Stimulated activated memory B cell treated with anti-CD40 and anti-IgM and Interleukin-4, amounts not matched to agents 10 μg/mL and 1 μg/mL and 100 μg/mL, for 72 hours (primary cell): ENCODE data around the gene EFHC1.
"Not testable (repeated sequence)": the region's sequence is repeated elsewhere in the genome, so short reads cannot be mapped to it uniquely, and the experiment has no call there.

Experiments
- ATAC-seq: fragments of 150-1000 bp; cut with Tn5 transposase; 2 replicates; pipeline ENCODE4 v1.10.0; 2021
- H3K27ac Mint-ChIP-seq: one replicate; pipeline ENCODE4 v1.8.0; 2022; ENCODE audit warnings: mild to moderate bottlenecking, mixed read lengths
- H3K27me3 Mint-ChIP-seq: one replicate; pipeline ENCODE4 v1.8.0; 2022; ENCODE audit warnings: mixed read lengths
- H3K36me3 Mint-ChIP-seq: one replicate; pipeline ENCODE4 v1.8.0; 2022; ENCODE audit warnings: mixed read lengths
- H3K4me1 Mint-ChIP-seq: one replicate; pipeline ENCODE4 v1.8.0; 2022; ENCODE audit warnings: mixed read lengths
- H3K4me3 Mint-ChIP-seq: one replicate; pipeline ENCODE4 v1.8.0; 2022; ENCODE audit warnings: mild to moderate bottlenecking, moderate library complexity, mixed read lengths
- H3K9me3 Mint-ChIP-seq: one replicate; pipeline ENCODE4 v1.8.0; 2022; ENCODE audit warnings: mixed read lengths

The EFHC1 gene, protein sequence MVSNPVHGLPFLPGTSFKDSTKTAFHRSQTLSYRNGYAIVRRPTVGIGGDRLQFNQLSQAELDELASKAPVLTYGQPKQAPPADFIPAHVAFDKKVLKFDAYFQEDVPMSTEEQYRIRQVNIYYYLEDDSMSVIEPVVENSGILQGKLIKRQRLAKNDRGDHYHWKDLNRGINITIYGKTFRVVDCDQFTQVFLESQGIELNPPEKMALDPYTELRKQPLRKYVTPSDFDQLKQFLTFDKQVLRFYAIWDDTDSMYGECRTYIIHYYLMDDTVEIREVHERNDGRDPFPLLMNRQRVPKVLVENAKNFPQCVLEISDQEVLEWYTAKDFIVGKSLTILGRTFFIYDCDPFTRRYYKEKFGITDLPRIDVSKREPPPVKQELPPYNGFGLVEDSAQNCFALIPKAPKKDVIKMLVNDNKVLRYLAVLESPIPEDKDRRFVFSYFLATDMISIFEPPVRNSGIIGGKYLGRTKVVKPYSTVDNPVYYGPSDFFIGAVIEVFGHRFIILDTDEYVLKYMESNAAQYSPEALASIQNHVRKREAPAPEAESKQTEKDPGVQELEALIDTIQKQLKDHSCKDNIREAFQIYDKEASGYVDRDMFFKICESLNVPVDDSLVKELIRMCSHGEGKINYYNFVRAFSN

DNA sequence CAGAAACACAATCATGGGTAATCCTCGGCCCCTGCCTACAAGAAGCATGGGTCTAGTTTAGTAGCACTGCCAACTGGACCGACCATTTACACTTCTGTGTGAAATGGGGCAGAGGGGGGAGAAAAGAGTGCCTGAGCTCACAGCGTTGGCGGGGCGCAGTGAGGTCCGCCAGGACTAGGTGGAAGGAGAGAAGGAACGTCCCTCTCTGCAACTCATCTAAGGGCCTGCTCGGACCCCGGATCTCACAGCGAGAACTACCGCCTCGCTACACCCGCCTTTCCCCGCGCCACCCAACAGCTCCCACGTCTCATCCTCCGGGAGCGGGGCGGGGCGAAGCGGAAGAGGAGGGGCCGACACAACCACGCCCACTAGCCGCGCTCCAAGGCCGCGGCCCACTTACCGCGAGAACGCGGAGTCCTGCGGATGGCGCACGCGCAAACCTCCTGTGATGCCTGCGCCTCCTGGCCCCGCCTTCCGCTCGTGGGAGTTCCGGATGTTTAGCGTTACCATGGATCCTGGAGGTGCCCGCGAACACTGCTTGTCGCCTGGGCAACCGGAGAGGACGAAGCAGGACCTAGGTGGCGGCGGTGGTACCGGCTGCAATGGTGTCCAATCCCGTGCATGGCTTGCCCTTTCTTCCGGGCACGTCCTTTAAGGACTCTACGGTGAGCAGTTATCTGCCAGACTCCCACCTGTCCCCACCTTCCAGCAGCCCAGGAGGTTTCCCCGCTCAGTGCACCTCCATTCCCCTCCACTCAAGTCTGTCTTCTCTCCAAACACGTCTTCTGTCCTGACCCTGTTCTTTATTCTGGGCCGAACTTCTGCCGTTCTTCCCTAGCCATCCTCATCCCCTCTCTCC lies at the start of gene EFHC1:
Gene EFHC1, plus strand, starts transcription at position 534 of the 859 bp plus-strand sequence. Its CDS starts 69 bp downstream, at position 603.
- peak; percentile 97 for ATAC-seq
- Mint-ChIP-seq H3K9me3 (no peaks in the 10 kb centered on the region), H3K4me1 (peaks cover 6% of the 10 kb centered on the region), H3K27ac (no peak within 1 kb of the TSS), H3K27me3 (no peaks in the 10 kb centered on the region), H3K36me3 (peaks cover 2% of the 10 kb centered on the region), H3K4me3 (no peak within 1 kb of the TSS)

DNA sequence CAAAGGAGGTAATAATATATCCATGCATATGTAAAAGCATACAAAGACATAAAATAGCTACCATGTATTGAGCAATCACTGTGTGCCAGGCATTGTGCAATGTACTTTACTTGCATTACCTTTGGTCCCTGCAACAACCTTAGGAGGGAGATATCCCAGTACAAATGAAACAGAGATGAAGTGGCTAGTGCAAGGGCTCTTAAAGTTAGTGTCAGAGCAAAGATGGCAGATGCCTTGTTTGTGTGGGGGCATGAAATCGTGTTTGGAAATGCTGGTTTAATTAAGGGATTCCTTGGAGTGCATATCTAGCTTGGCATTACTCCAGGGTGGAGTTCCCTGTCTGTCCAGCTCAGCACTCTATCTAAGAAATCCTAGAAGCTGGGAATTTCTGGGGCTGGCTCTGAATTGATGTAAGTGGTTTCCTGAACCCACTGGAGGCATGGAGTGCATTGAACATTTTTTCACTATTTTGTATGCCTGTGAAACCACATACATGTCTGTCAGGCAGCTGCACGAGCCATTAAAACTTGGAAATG lies 48.4 kb upstream of the EFHC1 start:
- Mint-ChIP-seq H3K4me3 (no peak overlapping the region), H3K9me3 (peaks cover 3% of the 10 kb centered on the region), H3K27ac (no peak overlapping the region), H3K36me3 (peaks cover 17% of the 10 kb centered on the region), H3K27me3 (no peaks in the 10 kb centered on the region), H3K4me1 (peaks cover 25% of the 10 kb centered on the region)
- no peak for ATAC-seq

GRCh38 chr6:52373151-52373690 lies 46.9 kb upstream of the EFHC1 start:
- Mint-ChIP-seq H3K4me3 (no peak overlapping the region), H3K27ac (no peak overlapping the region), H3K27me3 (no peaks in the 10 kb centered on the region), H3K4me1 (peaks cover 40% of the 10 kb centered on the region), H3K36me3 (peaks cover 17% of the 10 kb centered on the region), H3K9me3 (peaks cover 3% of the 10 kb centered on the region)
- no peak for ATAC-seq

GRCh38 chr6:52374247-52374646 lies 45.9 kb upstream of the EFHC1 start:
- Mint-ChIP-seq H3K9me3 (peaks cover 3% of the 10 kb centered on the region), H3K4me1 (peaks cover 47% of the 10 kb centered on the region), H3K36me3 (peaks cover 22% of the 10 kb centered on the region), H3K4me3 (no peak overlapping the region), H3K27ac (no peak overlapping the region), H3K27me3 (no peaks in the 10 kb centered on the region)
- no peak for ATAC-seq

GRCh38 chr6:52375780-52376556 lies 44.2 kb upstream of the EFHC1 start:
- ATAC-seq = no peak
- Mint-ChIP-seq H3K4me3 (no peak overlapping the region), H3K9me3 (peaks cover 3% of the 10 kb centered on the region), H3K27me3 (no peaks in the 10 kb centered on the region), H3K4me1 (peaks cover 47% of the 10 kb centered on the region), H3K27ac (peak overlapping the region; percentile 27), H3K36me3 (peaks cover 22% of the 10 kb centered on the region)

DNA sequence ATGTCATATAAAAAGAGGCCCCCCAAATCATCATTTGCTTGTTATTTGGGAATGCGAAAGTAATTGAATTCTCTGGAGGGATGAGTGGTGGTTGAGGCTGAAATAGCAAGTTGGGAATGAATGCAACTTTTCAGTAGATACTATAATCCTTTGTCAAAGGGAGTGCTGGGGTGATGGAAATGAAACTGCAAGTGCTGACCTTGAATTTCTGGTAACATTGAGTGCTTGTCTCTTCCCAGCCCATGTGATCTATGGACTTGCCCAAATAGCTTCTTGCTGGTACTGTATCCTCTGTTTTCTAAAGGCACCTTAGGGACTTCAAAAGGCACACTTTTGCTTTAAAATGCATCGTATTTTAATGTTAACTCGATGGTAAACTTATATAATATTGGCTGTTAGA lies 43.4 kb upstream of the EFHC1 start:
- no peaks in the 10 kb centered on the region for H3K27me3 Mint-ChIP-seq
- H3K36me3 Mint-ChIP-seq = peaks cover 22% of the 10 kb centered on the region
- no peak overlapping the region for H3K4me3 Mint-ChIP-seq
- ATAC-seq = no peak
- H3K9me3 Mint-ChIP-seq = peaks cover 3% of the 10 kb centered on the region
- peaks cover 47% of the 10 kb centered on the region for H3K4me1 Mint-ChIP-seq
- no peak overlapping the region for H3K27ac Mint-ChIP-seq

DNA sequence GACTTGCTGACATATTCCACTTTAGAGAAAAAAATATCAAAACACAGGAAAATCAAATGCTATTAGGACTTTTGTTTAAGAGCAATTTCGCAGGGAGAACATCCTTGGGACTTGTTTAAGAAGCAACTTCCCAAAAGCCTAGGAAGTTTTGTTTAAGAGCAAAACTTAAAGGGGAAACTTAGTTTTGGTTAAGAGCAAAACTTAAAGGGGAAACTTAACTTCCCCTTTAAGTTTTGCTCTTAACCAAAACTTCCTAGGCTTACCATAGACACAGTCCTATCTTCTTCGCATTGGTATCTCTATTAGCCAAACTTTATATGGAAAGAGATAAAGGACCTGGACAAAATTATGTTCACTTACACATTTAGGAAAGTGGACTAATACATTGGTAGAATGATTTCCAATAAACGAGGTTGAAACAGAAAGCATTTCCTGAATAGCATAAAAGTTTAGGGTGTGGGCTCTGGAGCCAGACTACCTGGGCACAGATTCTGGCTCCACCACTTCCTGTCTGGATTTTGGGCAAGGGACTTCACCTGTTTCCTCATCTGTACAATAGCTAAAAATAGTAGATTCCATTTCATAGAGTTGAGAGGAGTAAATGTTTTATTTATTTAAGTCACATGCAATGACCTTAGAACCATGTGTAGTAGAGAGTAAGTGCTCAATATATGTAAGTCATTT lies 42.5 kb upstream of the EFHC1 start:
- Mint-ChIP-seq H3K4me1 (peaks cover 47% of the 10 kb centered on the region), H3K9me3 (peaks cover 3% of the 10 kb centered on the region), H3K36me3 (peaks cover 22% of the 10 kb centered on the region), H3K27me3 (no peaks in the 10 kb centered on the region), H3K4me3 (no peak overlapping the region), H3K27ac (no peak overlapping the region)
- no peak for ATAC-seq

DNA sequence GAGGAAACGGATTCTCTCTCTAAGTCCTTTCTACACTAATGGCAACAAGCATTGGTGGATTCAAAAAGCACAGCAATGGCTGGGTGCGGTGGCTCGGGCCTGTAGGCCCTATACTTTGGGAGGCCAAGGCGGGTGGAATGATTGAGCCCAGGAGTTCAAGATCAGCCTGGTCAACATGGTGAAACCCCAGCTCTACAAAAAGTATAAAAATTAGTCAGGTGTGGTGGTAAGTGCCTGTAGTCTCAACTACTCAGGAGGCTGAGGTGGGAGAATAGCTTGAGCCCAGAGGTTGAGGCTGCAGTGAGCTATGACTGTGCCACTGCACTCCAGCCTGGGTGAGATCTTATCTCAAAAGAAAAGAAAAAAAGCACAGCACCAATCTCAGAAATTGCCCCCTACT lies 38.9 kb upstream of the EFHC1 start:
- Mint-ChIP-seq H3K9me3 (no peaks in the 10 kb centered on the region), H3K4me3 (no peak overlapping the region), H3K36me3 (peaks cover 5% of the 10 kb centered on the region), H3K27me3 (no peaks in the 10 kb centered on the region), H3K4me1 (peaks cover 47% of the 10 kb centered on the region), H3K27ac (no peak overlapping the region)
- no peak for ATAC-seq

DNA sequence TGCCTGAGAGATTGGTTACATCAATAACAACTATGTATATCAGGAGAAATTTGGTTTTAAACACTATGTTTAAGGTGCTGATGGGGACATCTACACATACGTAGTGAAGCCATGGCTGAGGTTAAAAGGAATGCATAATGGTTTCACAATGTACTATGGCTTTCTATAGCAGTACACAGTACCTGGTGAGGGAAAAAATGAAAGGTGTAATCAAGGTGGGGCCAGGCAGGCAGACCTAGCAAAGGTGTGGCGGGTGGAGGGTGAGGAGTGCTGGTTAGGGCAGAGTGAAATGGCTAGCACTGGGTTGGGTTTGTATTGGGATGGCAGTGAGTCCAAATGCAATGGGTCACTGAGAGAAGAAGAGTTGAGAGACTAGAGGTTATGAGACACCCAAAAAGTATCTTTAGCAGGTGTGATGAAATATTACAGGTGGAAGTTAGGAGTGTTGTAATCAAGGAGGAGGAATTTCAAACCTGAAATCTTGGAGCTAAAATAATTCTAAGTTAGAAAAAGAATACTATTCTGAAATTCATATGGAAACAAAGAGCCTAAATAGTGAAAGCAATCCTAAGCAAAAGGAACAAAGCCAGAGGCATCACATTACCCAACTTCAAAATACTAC lies 35.9 kb upstream of the EFHC1 start:
- peaks cover 24% of the 10 kb centered on the region for H3K4me1 Mint-ChIP-seq
- H3K36me3 Mint-ChIP-seq = peaks cover under 1% of the 10 kb centered on the region
- no peak overlapping the region for H3K4me3 Mint-ChIP-seq
- ATAC-seq = no peak
- H3K27ac Mint-ChIP-seq = no peak overlapping the region
- no peaks in the 10 kb centered on the region for H3K9me3 Mint-ChIP-seq
- H3K27me3 Mint-ChIP-seq = no peaks in the 10 kb centered on the region

GRCh38 chr6:52385074-52385473 lies 35.1 kb upstream of the EFHC1 start:
- H3K4me1 Mint-ChIP-seq = peaks cover 31% of the 10 kb centered on the region
- no peaks in the 10 kb centered on the region for H3K9me3 Mint-ChIP-seq
- no peaks in the 10 kb centered on the region for H3K36me3 Mint-ChIP-seq
- ATAC-seq = no peak
- peak overlapping the region; percentile 3 for H3K27ac Mint-ChIP-seq
- H3K4me3 Mint-ChIP-seq = no peak overlapping the region
- H3K27me3 Mint-ChIP-seq = no peaks in the 10 kb centered on the region

GRCh38 chr6:52388119-52388518 lies 32.0 kb upstream of the EFHC1 start:
- peaks cover 48% of the 10 kb centered on the region for H3K4me1 Mint-ChIP-seq
- H3K4me3 Mint-ChIP-seq, ATAC-seq, H3K9me3 Mint-ChIP-seq, H3K36me3 Mint-ChIP-seq, H3K27ac Mint-ChIP-seq, H3K27me3 Mint-ChIP-seq: not testable (repeated sequence)

DNA sequence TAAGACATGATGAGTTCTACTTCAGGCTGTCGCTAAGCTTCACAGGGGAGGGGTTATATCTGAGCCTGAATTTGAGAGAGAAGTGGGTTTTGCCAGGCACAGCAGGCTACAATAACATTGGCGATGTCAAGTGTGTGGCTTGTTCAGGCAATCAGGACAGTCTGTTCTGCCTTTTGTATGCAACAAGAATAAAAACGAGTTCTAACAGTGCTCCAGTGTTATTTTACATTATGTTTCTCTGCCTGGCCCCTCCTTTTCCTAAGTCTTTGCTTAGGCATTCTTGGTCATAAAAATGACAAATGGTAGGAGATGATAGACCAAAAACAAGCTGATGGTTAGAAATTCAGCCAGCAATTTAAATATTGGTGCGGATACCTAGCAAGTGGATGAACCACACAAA lies 31.4 kb upstream of the EFHC1 start:
- no peak overlapping the region for H3K4me3 Mint-ChIP-seq

GRCh38 chr6:52389264-52389625 lies 30.9 kb upstream of the EFHC1 start:
- no peak overlapping the region for H3K4me3 Mint-ChIP-seq
- H3K27me3 Mint-ChIP-seq = no peaks in the 10 kb centered on the region
- peak overlapping the region; percentile 82 for H3K27ac Mint-ChIP-seq
- H3K4me1 Mint-ChIP-seq = peaks cover 49% of the 10 kb centered on the region
- no peak for ATAC-seq
- H3K36me3 Mint-ChIP-seq = no peaks in the 10 kb centered on the region
- no peaks in the 10 kb centered on the region for H3K9me3 Mint-ChIP-seq

More for the DNA sequence above, 31.4 kb upstream of the EFHC1 start:
- H3K4me1 Mint-ChIP-seq = peaks cover 49% of the 10 kb centered on the region
- no peaks in the 10 kb centered on the region for H3K9me3 Mint-ChIP-seq
- no peak for ATAC-seq
- H3K27ac Mint-ChIP-seq = no peak overlapping the region
- H3K36me3 Mint-ChIP-seq = no peaks in the 10 kb centered on the region
- H3K27me3 Mint-ChIP-seq = no peaks in the 10 kb centered on the region
